HG03175 (cell line): ENCODE data around the gene CCDC192.

Experiments used
- ATAC-seq: cut with Tn5 transposase; IDR thresholded peaks from one replicate; pipeline ENCODE4 v1.9.1; 2021; ENCODE audit warnings: mild to moderate bottlenecking, moderate library complexity; ENCODE audit not compliant: unreplicated experiment

Gene CCDC192

GRCh38 chr5:127871503-127872153 lies 168.4 kb downstream of the CCDC192 start:
- ATAC-seq = no peak

DNA sequence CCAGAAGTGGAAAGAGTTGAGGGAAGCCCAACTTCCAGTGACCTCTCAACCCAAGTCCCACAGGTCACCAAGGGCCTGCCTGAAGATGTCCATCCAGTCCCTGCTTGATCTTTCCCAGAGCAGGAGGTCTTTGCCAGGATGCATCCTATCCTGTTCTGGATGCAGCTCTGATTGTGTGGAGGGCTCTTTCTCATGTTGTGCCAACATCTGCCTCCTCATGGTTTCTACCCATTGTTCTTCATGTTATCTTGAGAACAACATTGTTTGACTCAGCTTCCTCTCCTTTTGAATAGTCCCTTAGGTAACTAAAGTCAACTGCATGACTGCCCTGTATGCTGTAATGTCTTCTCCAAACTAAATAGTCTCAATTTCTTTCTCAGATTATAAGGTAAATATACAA lies 169.3 kb downstream of the CCDC192 start:
- ATAC-seq = no peak

GRCh38 chr5:127875235-127876021 lies 172.2 kb downstream of the CCDC192 start:
- peak; percentile 89 for ATAC-seq

DNA sequence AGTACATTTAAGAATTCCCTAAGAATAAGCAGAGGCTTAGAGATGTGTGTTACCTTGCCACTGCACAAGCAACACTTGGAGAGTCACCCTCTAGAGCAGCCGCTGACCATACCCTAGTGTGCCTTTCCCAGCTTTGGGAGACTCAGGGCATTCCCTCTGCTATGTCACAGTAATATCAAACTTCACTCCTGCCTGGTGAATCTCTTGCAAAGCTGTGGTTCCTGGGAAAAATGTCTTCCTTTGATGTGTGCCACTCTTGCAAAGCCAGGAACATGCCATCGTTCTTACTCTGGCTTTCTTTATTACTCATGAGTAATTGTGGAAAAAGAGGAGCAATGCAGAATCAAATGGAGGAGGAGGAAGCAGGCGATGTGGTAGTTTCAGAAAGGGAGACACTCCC lies 173.2 kb downstream of the CCDC192 start:
- ATAC-seq = no peak

DNA sequence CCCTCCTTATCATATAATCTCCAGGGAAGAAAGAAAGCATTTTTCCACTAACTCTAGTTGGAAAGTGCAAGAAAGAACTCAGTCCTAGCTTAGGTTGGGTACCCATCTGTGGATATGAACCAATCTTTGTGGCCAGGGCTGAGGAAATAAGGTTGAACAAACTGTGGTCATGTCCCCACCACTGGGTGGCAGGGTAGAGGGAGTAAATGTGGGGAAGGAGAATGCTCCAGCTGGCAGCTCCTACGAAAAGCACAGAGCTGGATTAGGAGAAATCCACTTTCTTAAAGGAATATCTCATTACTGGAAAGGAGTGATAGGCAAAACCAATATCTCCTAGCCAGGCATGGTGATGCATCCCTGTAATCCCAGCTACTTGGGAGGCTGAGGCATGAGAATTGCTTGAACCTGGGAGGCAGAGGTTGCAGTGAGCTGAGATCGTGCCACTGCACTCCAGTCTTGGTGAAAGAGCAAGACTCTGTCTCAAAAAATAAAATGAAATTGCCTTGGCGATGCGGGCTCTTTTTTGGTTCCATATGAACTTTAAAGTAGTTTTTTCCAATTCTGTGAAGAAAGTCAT lies 175.1 kb downstream of the CCDC192 start:
- ATAC-seq = no peak

GRCh38 chr5:127884416-127884815 lies 181.2 kb downstream of the CCDC192 start:
- ATAC-seq = no peak

DNA sequence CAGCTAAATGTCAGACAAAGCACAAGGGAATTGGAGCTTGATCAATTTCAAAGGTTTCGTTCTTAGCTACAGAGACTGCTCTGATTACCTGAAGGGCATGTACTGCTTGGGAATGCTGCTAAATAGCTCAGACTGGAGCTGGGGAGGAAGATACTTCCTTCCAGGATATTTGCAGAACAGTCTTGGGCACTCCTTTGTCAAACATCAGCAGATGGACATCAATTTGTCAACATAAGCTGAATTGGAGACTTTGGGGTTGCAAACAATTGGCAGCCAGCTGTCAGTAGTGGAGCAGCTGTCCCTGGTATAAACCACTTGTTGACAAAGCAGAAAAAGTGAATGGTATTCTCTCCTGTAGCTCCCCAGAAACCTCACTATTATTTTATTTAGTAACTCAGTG lies 182.0 kb downstream of the CCDC192 start:
- no peak for ATAC-seq

DNA sequence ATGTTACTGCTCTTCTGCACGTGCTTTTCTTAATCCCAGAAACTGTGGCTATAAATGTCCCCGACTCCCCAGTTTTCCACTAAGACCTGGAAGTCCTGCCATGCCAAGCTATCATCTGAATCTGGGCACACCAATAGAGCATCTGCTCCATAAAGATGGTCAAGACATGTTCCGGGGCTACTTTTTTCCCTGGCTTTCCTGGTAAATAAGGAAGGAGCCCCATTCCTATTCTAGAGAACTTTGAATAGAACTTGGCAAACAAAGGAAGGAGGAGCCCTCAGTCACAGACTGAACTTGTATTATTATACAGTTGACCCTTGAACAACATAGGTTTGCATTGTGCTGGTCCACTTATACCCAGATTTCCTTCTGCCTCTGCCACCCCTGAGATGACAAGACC lies 182.9 kb downstream of the CCDC192 start:
- ATAC-seq = no peak

DNA sequence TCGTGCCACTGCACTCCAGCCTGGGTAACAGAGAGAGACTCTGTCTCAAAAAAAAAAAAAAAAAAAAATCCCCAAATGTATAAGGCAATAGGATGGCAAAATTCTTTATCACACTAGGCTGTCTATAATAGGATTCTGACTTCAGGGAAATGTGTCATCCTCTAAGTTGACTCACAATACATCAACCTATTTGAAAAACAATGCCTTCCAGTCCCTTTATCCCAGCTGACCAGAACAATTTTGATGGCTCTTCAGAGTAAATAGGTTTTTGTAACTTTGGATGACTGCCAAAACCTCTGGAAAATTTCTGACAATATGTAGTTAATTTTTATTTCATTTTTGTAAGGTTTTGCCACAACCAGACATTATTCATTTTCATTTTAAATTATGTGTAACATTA lies 184.1 kb downstream of the CCDC192 start:
- no peak for ATAC-seq

DNA sequence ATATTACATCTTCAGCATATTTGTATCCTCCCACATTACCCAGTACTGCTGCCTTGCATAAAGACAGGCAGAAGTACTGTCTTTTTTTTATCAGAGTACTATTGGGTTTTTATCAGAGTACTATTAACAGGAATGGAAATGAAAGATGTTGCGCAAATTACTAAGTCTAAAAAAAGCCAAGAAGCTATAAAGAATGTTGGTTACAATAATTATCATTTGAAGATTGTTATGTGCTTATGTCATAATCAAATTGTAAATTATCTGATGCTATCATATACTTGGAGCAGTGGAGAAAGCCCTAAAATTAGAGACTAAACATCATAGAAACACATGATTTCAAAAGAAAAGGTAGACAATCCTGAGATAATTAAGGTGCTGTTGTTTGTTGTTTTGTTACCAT lies 188.8 kb downstream of the CCDC192 start:
- no peak for ATAC-seq

DNA sequence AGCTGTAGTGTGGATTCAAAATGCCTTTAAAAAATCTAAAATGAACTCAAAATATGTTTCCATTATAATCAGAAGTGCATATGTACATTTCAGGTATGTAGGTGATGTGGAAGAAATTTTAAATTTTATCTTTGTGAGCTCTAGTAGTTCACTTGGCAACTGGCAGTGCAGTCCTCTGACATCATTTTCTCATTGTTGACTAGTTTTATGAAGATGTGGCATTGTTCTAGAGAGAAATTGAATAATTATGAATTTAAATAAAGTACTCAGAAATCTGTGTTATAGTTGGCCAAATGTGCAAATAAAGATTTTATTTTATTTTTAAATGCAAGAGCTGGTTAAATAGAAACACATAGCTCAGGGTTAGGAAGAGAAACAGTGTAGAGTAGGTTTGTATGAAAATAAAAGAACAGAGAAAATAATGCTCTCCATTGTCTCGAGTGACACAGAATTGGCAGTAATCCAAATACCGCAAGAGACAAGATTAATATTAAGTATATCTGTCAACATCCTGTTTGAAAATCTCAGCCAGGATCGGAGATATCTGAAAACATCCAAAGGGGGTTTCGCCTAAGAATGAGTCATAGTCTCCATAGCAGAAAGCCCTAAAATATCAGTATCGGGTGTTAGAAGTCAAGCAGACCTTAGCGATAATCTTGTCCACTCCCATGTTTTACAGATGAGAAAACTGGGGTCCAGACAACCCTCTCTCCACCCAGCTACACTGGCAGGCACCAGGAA lies 189.4 kb downstream of the CCDC192 start:
- no peak for ATAC-seq

DNA sequence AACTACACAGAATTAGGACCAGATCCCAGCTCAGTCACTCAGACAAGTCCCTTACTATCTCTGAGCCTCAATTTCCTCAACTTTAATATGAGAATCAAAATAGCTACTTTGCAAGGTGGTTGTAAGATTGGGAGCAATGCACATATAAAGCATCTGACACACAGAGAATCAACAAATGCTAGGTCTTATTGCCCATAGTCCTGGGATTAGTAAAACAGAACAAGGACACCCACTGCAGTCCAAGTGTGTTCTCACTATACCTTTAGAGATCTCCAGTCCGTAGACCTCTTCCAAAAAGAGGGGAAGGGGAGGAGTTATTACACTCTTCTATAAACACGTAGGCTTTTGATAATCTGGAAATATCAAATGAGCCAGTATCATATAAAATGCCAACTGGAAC lies 190.0 kb downstream of the CCDC192 start:
- ATAC-seq = no peak

- ATAC-seq = no peak
Measured at GRCh38 chr5:127894461-127894860, 191.3 kb downstream of the CCDC192 start.

DNA sequence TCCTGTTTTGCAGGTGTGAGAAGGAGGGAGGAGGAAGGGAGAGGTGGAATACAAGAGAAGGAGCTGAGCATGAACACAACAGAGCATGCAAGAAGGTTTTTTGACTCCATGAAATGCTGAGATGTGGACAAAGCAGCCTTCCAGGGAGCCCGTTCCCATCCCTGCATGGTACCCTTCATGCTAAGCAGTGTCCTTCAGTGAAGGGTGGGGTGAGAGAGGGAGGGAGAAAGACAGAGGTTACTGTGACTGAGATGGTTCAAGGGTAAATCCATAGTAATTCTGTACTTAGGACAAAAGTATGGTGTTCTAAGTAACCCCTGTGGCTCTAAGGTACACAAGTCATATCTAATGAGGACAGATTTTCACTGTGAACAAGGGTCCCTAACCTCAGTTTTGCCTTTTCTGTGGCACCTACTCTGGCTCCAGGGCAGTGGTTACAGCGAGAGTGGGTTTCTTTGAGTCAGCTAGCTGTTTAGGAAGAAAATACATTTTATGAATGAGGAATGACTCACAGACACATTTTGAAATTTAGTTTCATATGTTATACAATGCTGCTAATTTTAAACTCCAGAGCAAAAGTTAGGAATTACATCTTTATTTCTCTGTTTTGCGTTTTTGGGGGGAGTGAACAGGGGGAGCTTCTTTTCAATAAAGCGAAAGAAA lies 195.5 kb downstream of the CCDC192 start:
- ATAC-seq = no peak

DNA sequence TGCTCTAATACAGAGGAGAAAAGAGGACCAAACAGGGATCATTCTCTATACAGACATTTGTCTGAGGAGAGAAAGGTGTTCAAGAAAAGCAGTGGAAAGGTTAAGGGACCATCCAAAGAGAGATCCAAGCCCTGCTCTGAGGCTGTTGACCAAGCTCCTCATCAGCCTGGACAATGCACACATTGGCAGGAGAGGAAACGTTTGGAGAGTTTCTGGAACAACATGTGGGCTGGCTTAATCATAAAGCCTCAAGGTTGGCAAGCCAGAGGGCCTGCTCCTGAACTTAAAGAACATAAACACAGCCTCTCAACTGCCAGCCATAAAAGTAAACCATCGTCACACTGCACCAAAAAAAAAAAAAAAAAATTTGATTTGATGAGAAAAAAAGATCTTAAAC lies 196.0 kb downstream of the CCDC192 start:
- ATAC-seq = no peak

DNA sequence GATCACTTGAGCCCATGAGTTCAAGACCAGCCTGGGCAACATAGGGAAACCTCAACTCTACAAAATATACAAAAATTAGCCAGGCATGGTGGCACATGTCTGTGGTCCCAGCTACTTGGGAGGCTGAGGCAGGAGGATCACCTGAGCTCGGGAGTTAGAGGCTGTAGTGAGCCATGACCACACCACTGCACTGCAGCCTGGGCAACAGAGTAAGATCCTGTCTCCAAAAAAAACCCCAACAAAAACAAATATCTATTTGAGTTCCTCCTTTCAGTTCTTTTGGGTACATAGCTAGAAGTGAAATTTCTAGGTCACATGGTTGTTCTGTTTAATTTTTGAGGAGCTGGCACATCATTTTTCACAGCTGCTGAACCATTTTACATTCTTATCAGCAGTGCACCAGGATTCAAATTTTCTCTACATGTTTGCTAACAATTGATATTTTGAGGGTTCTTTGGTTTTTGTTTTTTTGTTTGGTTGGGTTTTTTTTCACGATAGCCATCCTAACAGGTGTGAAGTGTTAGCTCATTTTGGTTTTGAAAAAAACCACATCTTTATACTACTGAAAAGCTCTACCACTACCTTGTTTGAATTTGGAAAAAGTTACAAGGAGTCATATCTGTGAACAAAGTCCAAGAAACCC lies 203.5 kb downstream of the CCDC192 start:
- no peak for ATAC-seq

DNA sequence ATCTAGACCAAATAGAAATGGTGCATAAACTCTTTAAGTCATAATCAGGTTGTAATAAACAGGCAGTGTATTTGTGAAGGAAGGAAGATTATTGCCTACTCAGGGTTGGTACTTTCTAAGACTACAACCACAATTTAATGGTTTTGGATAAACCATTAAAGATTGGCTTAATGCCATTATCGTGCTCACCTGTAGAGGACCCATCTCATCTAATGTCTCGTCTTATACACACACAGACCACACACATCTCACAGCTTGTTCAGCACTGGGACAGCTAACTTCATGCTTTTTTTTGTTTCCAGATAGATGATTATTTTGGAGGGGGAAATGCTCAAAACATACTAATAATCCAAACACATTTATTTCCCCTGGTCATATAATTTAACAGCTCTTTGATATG lies 204.7 kb downstream of the CCDC192 start:
- ATAC-seq = no peak

DNA sequence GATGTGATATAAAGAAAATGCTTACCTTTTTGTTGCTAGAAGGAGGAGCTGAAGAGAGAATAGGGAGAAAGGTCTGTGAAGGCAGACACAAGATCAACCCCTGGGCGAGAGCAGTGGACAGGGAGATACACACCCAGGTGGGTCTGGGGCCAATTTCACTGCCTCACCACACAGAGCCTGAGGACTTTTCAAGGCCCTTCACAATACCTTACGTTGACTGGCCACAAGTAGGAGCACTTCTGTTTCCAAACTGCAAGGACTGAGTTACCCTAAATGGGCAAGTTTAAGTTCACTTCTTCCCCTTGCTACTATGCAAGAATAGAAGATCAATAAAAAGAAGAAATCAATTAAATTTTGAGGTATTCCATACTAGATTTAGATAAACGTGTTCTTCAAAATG lies 205.9 kb downstream of the CCDC192 start:
- peak; percentile 85 for ATAC-seq

GRCh38 chr5:127909821-127910220 lies 206.6 kb downstream of the CCDC192 start:
- ATAC-seq = no peak

GRCh38 chr5:127910307-127910956 lies 207.2 kb downstream of the CCDC192 start:
- no peak for ATAC-seq
